ENCODE results near the gene HASPIN. TPM values are rescaled to one million over a fixed set of nuclear protein-coding genes. Genes with fewer than 3 reads are reported as not detected.

The HASPIN gene
- total RNA-seq, 1 donor from 2014 or later, result 6.7 TPM

DNA sequence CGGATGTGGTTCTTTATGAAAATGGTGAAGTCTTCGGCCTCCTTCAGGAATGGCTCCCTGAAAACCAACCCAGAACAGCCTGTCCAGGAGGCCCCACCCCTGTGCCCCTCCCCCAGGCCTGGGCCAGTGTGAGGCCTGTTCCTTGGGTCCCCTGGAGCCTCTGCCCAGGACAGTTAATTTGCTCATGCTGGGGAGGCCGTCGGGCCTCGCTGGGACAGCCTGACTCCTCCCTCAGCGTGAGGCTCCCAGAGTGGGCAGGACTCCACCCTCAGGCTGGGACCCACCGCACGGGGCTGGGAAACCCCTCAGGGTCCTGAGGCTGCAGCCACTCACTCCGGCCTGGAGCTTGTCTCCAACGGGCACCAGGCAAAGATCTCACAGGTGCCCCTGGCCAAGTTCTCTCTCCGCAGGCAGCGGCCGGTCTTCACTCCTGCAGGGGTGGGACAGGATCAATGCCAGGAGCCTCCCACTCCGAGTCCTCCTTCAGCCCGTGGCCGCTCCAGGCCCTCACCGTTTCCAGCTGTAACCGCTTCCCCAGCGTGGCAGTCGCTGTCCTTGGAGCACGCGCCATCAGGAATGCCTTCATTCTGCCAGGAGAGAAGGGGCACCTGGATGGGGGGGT, 33.5 kb upstream of the HASPIN start:
- CTCF ChIA-PET, result interaction anchor here (1.0 to 2.0 kb wide), 2 partner anchors 13 to 26 kb away, joined by 3 to 6 read pairs; no protein-coding TSS in a partner anchor
- H3K27ac Mint-ChIP-seq, result peak overlapping the region; percentile 76
- ATAC-seq (ENCODE audit: low read depth) (no peak), DNase-seq (no peak)
- TF ChIP-seq, protein P1, sequence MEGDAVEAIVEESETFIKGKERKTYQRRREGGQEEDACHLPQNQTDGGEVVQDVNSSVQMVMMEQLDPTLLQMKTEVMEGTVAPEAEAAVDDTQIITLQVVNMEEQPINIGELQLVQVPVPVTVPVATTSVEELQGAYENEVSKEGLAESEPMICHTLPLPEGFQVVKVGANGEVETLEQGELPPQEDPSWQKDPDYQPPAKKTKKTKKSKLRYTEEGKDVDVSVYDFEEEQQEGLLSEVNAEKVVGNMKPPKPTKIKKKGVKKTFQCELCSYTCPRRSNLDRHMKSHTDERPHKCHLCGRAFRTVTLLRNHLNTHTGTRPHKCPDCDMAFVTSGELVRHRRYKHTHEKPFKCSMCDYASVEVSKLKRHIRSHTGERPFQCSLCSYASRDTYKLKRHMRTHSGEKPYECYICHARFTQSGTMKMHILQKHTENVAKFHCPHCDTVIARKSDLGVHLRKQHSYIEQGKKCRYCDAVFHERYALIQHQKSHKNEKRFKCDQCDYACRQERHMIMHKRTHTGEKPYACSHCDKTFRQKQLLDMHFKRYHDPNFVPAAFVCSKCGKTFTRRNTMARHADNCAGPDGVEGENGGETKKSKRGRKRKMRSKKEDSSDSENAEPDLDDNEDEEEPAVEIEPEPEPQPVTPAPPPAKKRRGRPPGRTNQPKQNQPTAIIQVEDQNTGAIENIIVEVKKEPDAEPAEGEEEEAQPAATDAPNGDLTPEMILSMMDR (IDR thresholded peaks at IDR 0.05), result no peak
- no peaks in the 10 kb centered on the region for H3K9me3 Mint-ChIP-seq
- peak overlapping the region; percentile 70 for H3K4me3 Mint-ChIP-seq
- no peaks in the 10 kb centered on the region for H3K27me3 Mint-ChIP-seq
- intact Hi-C loops (cut with micrococcal nuclease), result loop anchor here (5.0 kb wide), 1 partner anchor 53 kb away; the partner anchor contains the start of genes CTNS and SHPK
- peaks cover 63% of the 10 kb centered on the region for H3K4me1 Mint-ChIP-seq
- peaks cover 47% of the 10 kb centered on the region for H3K36me3 Mint-ChIP-seq (ENCODE audit: low read depth)
- POLR2A ChIA-PET, result interaction anchor here (1.0 to 2.4 kb wide), 4 partner anchors 12 to 33 kb away, joined by 4 to 19 read pairs (median 10); no protein-coding TSS in a partner anchor

DNA sequence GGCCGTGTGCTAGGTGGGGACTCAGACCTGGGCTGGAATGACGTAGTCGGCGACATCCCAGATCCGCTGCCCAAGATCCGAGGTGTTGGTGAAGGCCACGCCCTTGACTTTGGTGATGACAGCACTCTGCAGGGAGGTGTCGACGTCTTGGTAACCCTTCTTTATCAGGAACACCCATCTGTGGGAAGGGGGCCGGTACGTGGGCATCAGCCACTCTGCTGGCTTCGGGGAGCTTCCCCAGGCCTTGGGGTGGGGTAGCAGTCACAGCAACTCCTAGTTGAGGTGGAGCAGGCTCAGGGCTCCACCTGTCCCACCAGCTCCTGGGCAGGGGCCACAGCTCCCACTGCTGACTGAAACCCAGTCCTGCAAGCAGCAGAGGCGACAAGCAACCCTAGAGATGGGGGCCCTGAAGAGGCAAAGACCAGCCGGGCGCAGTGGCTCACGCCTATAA, 32.1 kb upstream of the HASPIN start:
- intact Hi-C loops (cut with micrococcal nuclease), result loop anchor here (5.0 kb wide), 1 partner anchor 54 kb away; the partner anchor contains the start of genes CTNS and SHPK
- Mint-ChIP-seq H3K4me1 (peaks cover 68% of the 10 kb centered on the region), H3K27ac (peak overlapping the region; percentile 76), H3K4me3 (peak overlapping the region; percentile 70), H3K27me3 (no peaks in the 10 kb centered on the region), H3K36me3 (ENCODE audit: low read depth) (peaks cover 52% of the 10 kb centered on the region), H3K9me3 (no peaks in the 10 kb centered on the region)
- ChIA-PET POLR2A (interaction anchor here (0.7 to 3.2 kb wide), 10 partner anchors 9 to 104 kb away, joined by 3 to 23 read pairs (median 7); no protein-coding TSS in a partner anchor), CTCF (interaction anchor here (0.6 to 2.0 kb wide), 9 partner anchors 8 to 89 kb away, joined by 3 to 6 read pairs (median 3); partner anchors contain the start of gene HASPIN)
- DNase-seq (no peak), ATAC-seq (ENCODE audit: low read depth) (no peak)
- TF ChIP-seq, protein P1 (IDR thresholded peaks at IDR 0.05), result no peak

DNA sequence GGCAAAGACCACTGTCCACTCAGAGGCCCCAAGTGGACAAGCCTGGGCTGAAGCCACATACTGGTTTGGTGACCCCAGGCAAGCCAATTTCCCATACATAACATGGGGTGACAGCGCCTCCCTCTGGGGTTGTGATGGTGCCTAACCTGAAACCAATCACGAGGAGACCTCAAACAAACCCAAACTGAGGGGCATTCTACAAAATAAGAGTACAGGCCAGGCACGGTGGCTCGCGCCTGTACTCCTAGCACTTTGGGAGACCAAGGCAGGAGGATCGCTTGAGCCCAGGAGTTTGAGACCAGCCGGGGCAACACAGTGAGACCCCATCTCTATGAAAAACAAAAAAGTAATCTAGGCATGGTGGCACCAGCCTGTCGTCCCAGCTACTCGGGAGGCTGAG, 31.4 kb upstream of the HASPIN start:
- TF ChIP-seq, protein P1 (IDR thresholded peaks at IDR 0.05), result no peak
- ChIA-PET POLR2A (interaction anchor here (0.7 to 3.2 kb wide), 9 partner anchors 10 to 273 kb away, joined by 4 to 23 read pairs (median 9); no protein-coding TSS in a partner anchor), CTCF (interaction anchor here (0.6 to 2.8 kb wide), 8 partner anchors 9 to 90 kb away, joined by 3 to 16 read pairs (median 4); no protein-coding TSS in a partner anchor)
- DNase-seq (no peak), ATAC-seq (ENCODE audit: low read depth) (no peak)
- H3K27me3 Mint-ChIP-seq, result no peaks in the 10 kb centered on the region
- peaks cover 75% of the 10 kb centered on the region for H3K4me1 Mint-ChIP-seq
- H3K4me3 Mint-ChIP-seq, result peak overlapping the region; percentile 79
- peaks cover 52% of the 10 kb centered on the region for H3K36me3 Mint-ChIP-seq (ENCODE audit: low read depth)
- intact Hi-C loops (cut with micrococcal nuclease), result loop anchor here (5.0 kb wide), 1 partner anchor 55 kb away; the partner anchor contains the start of genes CTNS and SHPK
- peak overlapping the region; percentile 84 for H3K27ac Mint-ChIP-seq
- H3K9me3 Mint-ChIP-seq, result no peaks in the 10 kb centered on the region

DNA sequence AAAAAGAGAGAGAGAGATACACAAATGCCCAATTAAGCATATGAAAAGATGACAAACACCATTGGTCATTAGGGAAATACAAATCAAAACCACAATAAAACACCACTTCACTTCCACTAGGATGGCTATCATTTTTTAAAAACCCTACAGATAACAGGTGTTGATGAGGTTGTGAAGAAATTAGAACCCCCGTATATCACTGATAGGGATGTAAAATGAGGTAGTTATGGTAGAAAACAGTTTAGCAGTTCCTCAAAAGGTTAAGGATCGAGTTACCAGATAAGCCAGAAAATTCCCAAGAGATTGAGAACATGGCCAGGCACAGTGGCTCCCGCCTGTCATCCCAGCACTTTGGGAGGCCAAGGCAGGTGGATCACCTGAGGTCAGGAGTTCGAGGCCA, 30.6 kb upstream of the HASPIN start:
- peaks cover 79% of the 10 kb centered on the region for H3K4me1 Mint-ChIP-seq
- no peaks in the 10 kb centered on the region for H3K27me3 Mint-ChIP-seq
- H3K36me3 Mint-ChIP-seq (ENCODE audit: low read depth), result peaks cover 50% of the 10 kb centered on the region
- H3K4me3 Mint-ChIP-seq, result peak overlapping the region; percentile 79
- intact Hi-C loops (cut with micrococcal nuclease), result loop anchor here (1.0 to 5.0 kb wide), 2 partner anchors 18 to 56 kb away; partner anchors contain the start of genes CTNS and SHPK
- TF ChIP-seq, protein P1 (IDR thresholded peaks at IDR 0.05), result no peak
- DNase-seq (no peak), ATAC-seq (ENCODE audit: low read depth) (no peak)
- no peaks in the 10 kb centered on the region for H3K9me3 Mint-ChIP-seq
- H3K27ac Mint-ChIP-seq, result peak overlapping the region; percentile 84
- CTCF ChIA-PET, result interaction anchor here (0.7 to 2.8 kb wide), 5 partner anchors 18 to 134 kb away, joined by 3 to 16 read pairs (median 4); no protein-coding TSS in a partner anchor
- POLR2A ChIA-PET, result interaction anchor here (0.6 to 6.5 kb wide), 20 partner anchors 9 to 902 kb away, joined by 3 to 315 read pairs (median 6); partner anchors contain the start of gene HASPIN
